ENCODE measurements around the gene TUFT1. TPM values are rescaled to one million over a fixed set of nuclear protein-coding genes. Genes with fewer than 3 reads are reported as not detected.

The TUFT1 gene
- total RNA-seq, 1 donor from 2014 or later: 16.5 TPM

GRCh38 chr1:151539321-151540020, 638 bp upstream of the TUFT1 start:
- peak; percentile 93 for DNase-seq (ENCODE audit: low spot score)

- no peak for DNase-seq (ENCODE audit: low spot score)
These were observed 871 bp downstream of the TUFT1 start for GRCh38 chr1:151540982-151541377.

- no peak for DNase-seq (ENCODE audit: low spot score)
These were observed 1.6 kb downstream of the TUFT1 start for GRCh38 chr1:151541752-151542151.

GRCh38 chr1:151542710-151543129, 2.6 kb downstream of the TUFT1 start:
- DNase-seq (ENCODE audit: low spot score): no peak

- no peak for DNase-seq (ENCODE audit: low spot score)
These were observed 5.4 kb downstream of the TUFT1 start for GRCh38 chr1:151545542-151545941.

GRCh38 chr1:151546011-151546925, 6.2 kb downstream of the TUFT1 start:
- no peak for DNase-seq (ENCODE audit: low spot score)

GRCh38 chr1:151547119-151547899, 7.2 kb downstream of the TUFT1 start:
- peak; percentile 84 for DNase-seq (ENCODE audit: low spot score)

GRCh38 chr1:151547900-151548230, 7.8 kb downstream of the TUFT1 start:
- no peak for DNase-seq (ENCODE audit: low spot score)

GRCh38 chr1:151549199-151549598, 9.1 kb downstream of the TUFT1 start:
- DNase-seq (ENCODE audit: low spot score): no peak

GRCh38 chr1:151553659-151554058, 13.6 kb downstream of the TUFT1 start:
- no peak for DNase-seq (ENCODE audit: low spot score)

- no peak for DNase-seq (ENCODE audit: low spot score)
These were observed 15.9 kb downstream of the TUFT1 start for GRCh38 chr1:151556052-151556451.

GRCh38 chr1:151562661-151563060, 22.6 kb downstream of the TUFT1 start:
- no peak for DNase-seq (ENCODE audit: low spot score)

- DNase-seq (ENCODE audit: low spot score): no peak
These were observed 23.3 kb downstream of the TUFT1 start for GRCh38 chr1:151563376-151563775.

GRCh38 chr1:151565502-151566189, 25.5 kb downstream of the TUFT1 start:
- no peak for DNase-seq (ENCODE audit: low spot score)

- DNase-seq (ENCODE audit: low spot score): no peak
These were observed 28.5 kb downstream of the TUFT1 start for GRCh38 chr1:151568626-151569088.

- no peak for DNase-seq (ENCODE audit: low spot score)
These were observed 30.7 kb downstream of the TUFT1 start for GRCh38 chr1:151570819-151571218.

- peak; percentile 18 for DNase-seq (ENCODE audit: low spot score)
These were observed 34.7 kb downstream of the TUFT1 start for GRCh38 chr1:151574575-151575529.

- DNase-seq (ENCODE audit: low spot score): no peak
These were observed 37.1 kb downstream of the TUFT1 start for GRCh38 chr1:151577173-151577572.

- DNase-seq (ENCODE audit: low spot score): no peak
These were observed 38.8 kb downstream of the TUFT1 start for GRCh38 chr1:151578941-151579340.

All from mucosa of gallbladder (tissue), 1 donor.